G401 (cell line): ENCODE measurements around the gene NSA2. TPM values are rescaled to one million over a fixed set of nuclear protein-coding genes. Genes with fewer than 3 reads are reported as not detected.

Source experiments
- DNase-seq: peaks from one replicate; pipeline ENCODE4 v3.0.0-alpha.2; 2015; ENCODE audit warnings: low spot score
- in situ Hi-C: cut with HindIII; loops from 2 replicates; pipeline ENCODE4 v1.10.0; 2016; ENCODE audit warnings: low sequenced_read_pairs, mixed read lengths
- total RNA-seq: library from RNA; depleted of rRNA; stranded (reverse); fragments of >200 nt; shearing (Covaris generic); gene quantifications from 2 replicates; pipeline ENCODE4 v1.2.3, GENCODE V29; 2014; rRNA removed

Gene NSA2
- total RNA-seq, 1 experiment from 2014 or later, result 21.1 TPM

DNA sequence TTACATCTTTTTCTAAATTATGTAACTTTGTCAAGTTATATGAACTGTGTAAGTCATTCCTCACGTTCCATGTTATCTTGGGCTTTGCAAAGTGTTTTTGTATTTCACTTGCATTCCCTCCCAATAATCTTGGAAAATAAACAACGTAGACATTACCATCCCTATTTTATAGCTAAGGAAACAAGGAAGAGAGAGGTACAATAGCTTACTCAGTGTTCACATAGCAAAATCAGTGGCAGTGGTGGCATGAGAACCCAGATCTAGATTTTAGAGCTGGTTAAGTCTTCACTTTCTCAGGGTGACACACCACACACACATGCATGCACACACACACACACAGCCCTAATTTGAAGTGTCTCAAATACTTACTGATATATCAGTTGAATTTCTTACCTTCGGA, 34.1 kb downstream of the NSA2 start:
- in situ Hi-C loops, result no loop called here
- no peak for DNase-seq

DNA sequence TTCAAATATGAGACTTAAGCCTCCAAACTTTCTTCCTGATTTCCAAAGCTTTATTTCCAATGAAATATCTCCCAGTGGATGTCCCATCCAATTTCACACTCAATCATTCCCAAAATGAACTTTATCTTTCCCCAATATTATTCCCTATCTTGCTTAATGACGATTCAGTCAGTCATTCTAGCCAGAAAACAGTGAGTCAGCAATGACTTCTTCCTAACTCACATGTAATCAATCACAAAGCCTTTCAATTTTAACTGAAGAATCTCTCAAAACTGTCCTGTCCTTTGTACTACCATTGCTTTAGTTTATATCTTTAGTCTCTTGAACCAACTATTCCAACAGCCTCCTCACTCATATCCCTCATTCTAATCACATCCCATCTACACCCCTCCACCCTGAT, 34.9 kb downstream of the NSA2 start:
- in situ Hi-C loops, result no loop called here
- DNase-seq, result no peak

DNA sequence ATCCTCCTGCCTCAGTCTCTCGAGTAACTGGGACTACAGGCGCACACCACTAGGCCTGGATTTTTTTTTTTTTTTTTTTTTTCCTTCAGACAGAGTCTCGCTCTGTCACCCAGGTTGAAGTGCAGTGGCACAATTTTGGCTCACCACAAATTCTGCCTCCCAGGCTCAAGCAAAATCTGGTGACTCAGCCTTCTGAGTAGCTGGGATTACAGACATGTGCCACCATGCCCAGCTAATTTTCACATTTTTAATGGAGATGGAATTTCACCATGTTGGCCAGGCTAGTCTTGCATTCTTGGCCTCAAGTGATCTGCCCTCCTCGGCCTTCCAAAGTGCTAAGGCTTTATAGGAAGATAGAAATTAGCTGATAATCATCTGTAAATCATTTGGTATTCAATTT, 43.9 kb downstream of the NSA2 start:
- in situ Hi-C loops, result no loop called here
- no peak for DNase-seq

DNA sequence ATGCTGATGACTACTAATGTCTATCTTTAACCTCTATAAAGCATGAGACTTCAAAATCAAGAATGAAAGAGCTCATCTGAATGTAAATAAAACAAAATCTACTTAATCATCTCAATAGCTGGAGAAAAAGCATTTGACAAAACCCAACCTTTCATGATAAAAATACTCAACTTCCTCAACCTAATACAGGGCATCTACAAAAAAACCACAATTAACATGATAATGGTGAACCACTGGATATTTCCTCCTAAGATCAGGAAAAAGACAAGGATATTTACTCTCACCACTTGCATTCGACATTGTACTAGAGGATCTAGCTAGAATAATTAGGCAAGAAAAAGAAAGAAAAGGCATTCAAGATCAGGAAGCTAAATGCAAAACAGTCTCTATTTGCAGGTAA, 49.8 kb downstream of the NSA2 start:
- no peak for DNase-seq
- in situ Hi-C loops, result no loop called here

DNA sequence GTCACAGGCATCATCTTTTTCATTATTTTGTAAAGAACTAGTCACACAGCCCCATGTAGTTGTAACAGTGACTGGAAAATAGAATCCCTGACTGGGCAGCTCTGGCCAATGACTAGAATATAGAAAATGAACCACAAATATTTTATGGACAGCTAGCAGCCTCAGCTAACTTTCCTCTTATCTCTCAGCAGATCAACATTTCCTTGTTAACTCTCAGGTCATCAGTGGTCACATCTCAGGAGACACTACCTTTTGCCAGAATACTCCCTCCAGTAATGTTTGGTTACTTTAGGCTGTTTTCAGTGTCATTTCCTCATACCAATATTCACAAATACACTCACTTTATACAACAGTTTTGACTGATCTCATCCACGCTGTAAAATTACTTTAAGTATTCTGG, 55.2 kb downstream of the NSA2 start:
- in situ Hi-C loops, result no loop called here
- no peak for DNase-seq

DNA sequence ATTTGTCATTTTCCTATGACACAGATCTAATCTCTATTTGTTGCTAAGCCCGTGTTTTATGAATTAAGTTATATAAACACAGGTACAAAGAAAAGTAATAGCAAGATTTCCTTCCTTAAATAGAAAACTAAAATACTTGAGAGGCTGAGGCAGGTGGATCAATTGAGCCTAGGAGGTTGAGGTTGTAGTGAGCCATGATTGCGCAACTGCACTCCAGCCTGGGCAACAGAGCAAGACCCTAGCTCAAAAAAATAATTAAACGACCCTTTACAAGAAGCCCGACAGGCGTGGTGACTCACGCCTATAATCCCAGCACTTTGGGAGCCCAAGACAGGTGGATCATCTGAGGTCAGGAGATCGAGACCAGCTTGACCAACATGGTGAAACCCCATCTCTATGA, 62.4 kb downstream of the NSA2 start:
- DNase-seq, result no peak
- in situ Hi-C loops, result no loop called here

Other genes starting within 250 kb of the NSA2 start
- gene ENC1, start 126.5 kb upstream of the NSA2 start, total RNA-seq, result 36.4 and 59.3 TPM in 2 replicates
- 661 and 662 TPM in 2 replicates for gene HEXB, start 82.0 kb upstream of the NSA2 start, total RNA-seq
- 67.7 and 87.9 TPM in 2 replicates for gene GFM2, start 132 bp upstream of the NSA2 start, total RNA-seq
- 247 and 301 TPM in 2 replicates for gene FAM169A, start 99.1 kb downstream of the NSA2 start, total RNA-seq